Activated CD4-positive, alpha-beta T cell treated with anti-CD3 and anti-CD28 coated beads, Interleukin-2, Interleukin-4, amounts not matched to agents 100 ng/mL and 50 ng/mL, durations not matched to agents 16 hours and 8 hours (primary cell): Measurements from ENCODE around the gene SPINK7.

Experiments
- DNase-seq: peaks from one replicate; pipeline ENCODE4 v3.0.0-alpha.2; 2020; ENCODE audit warnings: low spot score

SPINK7 gene

DNA sequence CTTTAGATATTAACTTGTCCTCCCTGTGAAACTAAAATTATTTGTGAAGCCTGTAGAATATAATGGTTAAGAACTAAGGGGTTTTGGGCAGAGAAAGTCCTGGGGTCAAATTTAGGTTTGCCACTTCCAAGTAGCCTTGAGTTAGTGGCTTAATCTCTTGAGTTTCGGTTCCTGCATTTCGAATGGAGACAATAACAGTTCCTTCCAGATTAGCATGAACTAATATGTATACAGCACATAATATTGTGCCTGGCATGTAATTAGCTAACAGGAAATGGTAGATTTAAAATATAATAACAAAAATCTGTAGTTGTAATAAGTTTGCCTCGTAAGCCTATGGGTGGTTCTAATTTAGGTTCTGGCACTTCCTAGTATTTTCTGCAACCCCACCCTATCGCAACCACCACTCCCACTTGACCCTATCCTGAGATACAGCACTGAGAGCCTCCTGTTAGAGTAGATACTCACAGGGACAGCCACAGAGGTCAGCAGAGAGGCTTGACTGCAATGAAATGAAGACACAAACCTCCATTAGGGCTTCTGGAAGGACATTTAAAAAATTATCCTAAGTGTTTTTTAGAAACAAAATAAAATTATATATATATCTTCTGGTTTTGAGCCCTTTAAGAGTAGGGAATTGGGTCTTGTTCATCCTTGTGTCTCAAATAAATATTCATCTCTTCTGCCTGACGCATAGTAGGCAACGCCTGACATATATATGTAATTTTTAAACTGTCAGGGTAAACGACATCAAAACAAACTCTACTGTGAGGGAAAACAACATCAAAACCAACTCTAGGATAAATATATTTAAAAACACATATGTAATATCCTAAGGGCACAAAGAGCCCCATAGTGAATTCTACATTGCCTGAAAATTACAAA lies 31.6 kb downstream of the SPINK7 start:
- DNase-seq = no peak

DNA sequence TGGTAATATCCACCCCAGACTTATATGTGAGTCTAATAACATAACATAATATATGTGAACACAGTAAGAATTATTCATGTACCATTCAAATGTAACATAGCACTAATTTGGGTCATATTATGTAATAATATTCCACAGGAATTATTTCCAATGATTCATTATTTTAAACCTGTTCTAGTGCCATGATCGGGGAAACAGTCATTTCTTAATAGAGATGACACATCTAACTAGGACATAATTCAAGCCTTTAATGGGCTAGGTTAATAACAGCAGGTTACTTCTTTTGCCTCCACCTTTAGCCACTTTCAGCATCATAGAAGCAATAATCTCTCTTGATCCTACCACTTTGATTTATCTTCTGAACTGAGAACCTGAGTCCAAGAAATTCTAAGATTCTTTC lies 35.5 kb downstream of the SPINK7 start:
- DNase-seq = no peak

DNA sequence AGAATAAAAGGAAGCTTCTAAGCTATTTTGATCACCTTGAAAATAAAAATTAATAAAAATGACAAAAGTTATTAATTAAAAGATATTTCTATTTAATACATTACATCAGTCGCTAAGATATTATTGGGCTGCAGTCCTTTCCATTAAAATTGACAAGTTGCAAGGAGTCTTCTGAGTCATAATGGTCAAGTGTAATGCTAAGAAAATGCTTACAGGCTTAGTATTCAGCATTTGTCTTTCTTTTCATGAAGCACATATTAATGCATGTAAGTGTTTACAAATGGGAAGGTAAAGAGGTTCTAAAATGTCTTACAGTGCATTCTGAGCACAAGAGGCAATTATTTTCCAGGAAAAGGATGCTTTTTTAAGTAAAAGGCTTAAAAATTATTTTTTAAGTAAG lies 40.5 kb downstream of the SPINK7 start:
- no peak for DNase-seq

DNA sequence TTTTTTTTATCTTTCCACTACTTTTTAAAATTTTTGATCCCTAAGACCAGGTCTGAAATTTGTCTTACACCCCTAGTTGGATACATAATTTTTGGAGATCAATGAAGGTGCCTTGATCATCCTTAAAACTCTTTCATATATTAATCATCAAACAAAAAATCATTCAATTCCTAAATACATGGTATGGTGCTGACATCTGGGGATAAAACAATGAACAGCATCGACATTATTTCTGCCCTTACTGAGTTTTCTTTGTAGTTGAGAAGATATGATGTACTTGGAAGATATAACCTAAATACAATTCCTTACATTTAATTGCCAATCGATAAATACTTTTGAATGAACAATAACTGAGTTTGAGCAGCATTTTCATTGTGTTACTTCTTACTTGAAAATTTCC lies 41.4 kb downstream of the SPINK7 start:
- no peak for DNase-seq

DNA sequence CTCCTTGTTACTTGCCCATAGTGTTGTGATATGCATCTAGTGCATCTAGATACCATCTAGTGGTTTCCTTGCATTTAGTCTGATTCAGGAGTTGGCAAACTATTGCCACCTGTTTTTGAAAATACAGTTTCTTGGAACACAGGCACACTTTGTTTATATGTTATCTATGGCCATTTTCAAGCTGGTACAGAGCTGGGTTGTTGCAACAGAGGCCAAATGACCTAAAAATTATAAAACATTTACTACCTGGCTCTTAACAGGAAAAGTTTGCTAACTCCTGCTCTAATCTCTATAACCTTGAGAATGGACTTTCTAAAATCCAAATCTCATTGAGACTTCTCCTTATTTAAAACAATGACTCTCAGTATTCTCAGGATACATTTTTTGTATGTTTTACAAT lies 52.1 kb downstream of the SPINK7 start:
- no peak for DNase-seq
